K562 (cell line): Measurements from ENCODE around the gene SENP1. TPM values are rescaled to one million over a fixed set of nuclear protein-coding genes. Genes with fewer than 3 reads are reported as not detected.

Experiments
- ATAC-seq: fragments of 200-7000 bp; cut with Tn5 transposase; 3 replicates; pipeline ENCODE4 v1.9.1; 2020; ENCODE audit warnings: moderate library complexity
- BruUV-seq: library from RNA; stranded (reverse); fragments of 400-500 nt; replicated peaks from 2 replicates; lab custom pipeline; 2021; lab: Mats Ljungman, UMichigan
- CTCF ChIA-PET: fragments of 300-600 bp; formaldehyde crosslinking; extraction: SDS; loops from one replicate; lab custom pipeline; 2021; ENCODE audit warnings: low intra/inter-chr PET ratio; lab: Yijun Ruan, JAX
- POLR2A ChIA-PET: fragments of 300-600, 350-650 bp; sonication (Branson Sonifier 250); formaldehyde crosslinking; extraction: SDS; loops from one replicate; lab custom pipeline; 2021; ENCODE audit warnings: antibody characterized with exemption, inconsistent platforms; lab: Yijun Ruan, JAX
- DNase-seq, 4 experiments: peaks; one replicate each; pipeline versions ENCODE4 v3.0.0 to v3.0.0-alpha.2; 2011 to 2018; ENCODE audit warnings: low spot score in 3 of 4, mixed read lengths in 3 of 4; ENCODE audit errors: extremely low read depth in 1 of 4
- FAIRE-seq: peaks from 2 replicates; lab custom pipeline; 2011; peaks lifted over from hg19 to GRCh38; lab: Jason Lieb, UNC
- H2AFZ ChIP-seq: 2 replicates; pipeline ENCODE4 v1.6.0; 2011; ENCODE audit warnings: low read depth, low read length, control low read depth, inconsistent platforms
- H3K27ac ChIP-seq: fragments of 200-600 bp; 3 replicates; pipeline ENCODE4 v1.8.0; 2011; ENCODE audit warnings: low read depth, mild to moderate bottlenecking, control low read depth, inconsistent platforms, low read length, moderate library complexity, mixed read lengths; ENCODE audit errors: extremely low read depth
- H3K27me3 ChIP-seq, 2 experiments: fragments of 300-600 bp in 1 of 2; 2 replicates in 1 of 2; 3 replicates in 1 of 2; pipeline versions ENCODE4 v1.6.0 to v1.8.0; 2011; ENCODE audit warnings: inconsistent platforms in 2 of 2, low read length in 2 of 2, mild to moderate bottlenecking in 1 of 2, mixed read lengths in 1 of 2, moderate library complexity in 1 of 2; ENCODE audit not compliant: control insufficient read depth in 2 of 2, insufficient read depth in 2 of 2
- H3K36me3 ChIP-seq: fragments of 300-600 bp; 3 replicates; pipeline ENCODE4 v1.8.0; 2011; ENCODE audit warnings: mild to moderate bottlenecking, low read length, inconsistent platforms; ENCODE audit not compliant: control insufficient read depth, insufficient read depth
- H3K4me1 ChIP-seq, 2 experiments: fragments of 200-600 bp in 1 of 2; replicated peaks in 1 of 2; 2 replicates in 1 of 2; 3 replicates in 1 of 2; pipeline versions ENCODE4 v1.5.1 to v1.8.0; 2011; ENCODE audit warnings: inconsistent platforms in 2 of 2, low read length in 2 of 2, mild to moderate bottlenecking in 1 of 2, mixed read lengths in 1 of 2, moderate library complexity in 1 of 2; ENCODE audit not compliant: control insufficient read depth in 2 of 2, insufficient read depth in 2 of 2
- H3K4me2 ChIP-seq: 2 replicates; pipeline ENCODE4 v1.6.1; 2011; ENCODE audit warnings: low read length, control low read depth, inconsistent platforms, mixed read lengths; ENCODE audit not compliant: insufficient read depth
- H3K4me3 ChIP-seq: fragments of 200-600 bp; sonication (generic), shearing (Covaris generic); 2 replicates; pipeline ENCODE4 v1.5.1; 2016; ENCODE audit warnings: control low read depth, inconsistent platforms
- H3K79me2 ChIP-seq: fragments of 200-600 bp; 3 replicates; pipeline ENCODE4 v1.8.0; 2011; ENCODE audit warnings: low read length, inconsistent platforms; ENCODE audit not compliant: control insufficient read depth, insufficient read depth
- H3K9ac ChIP-seq, 2 experiments: 2 replicates each; pipeline versions ENCODE4 v1.6.0 to v1.6.1; 2011; ENCODE audit warnings: low read depth in 2 of 2, low read length in 2 of 2, control low read depth in 1 of 2, inconsistent platforms in 1 of 2, mild to moderate bottlenecking in 1 of 2, mixed read lengths in 1 of 2; ENCODE audit not compliant: insufficient read depth in 1 of 2
- H3K9me1 ChIP-seq: one replicate; pipeline ENCODE4 v1.6.0; 2011; ENCODE audit warnings: inconsistent platforms, mild to moderate bottlenecking, low read length, moderate library complexity; ENCODE audit not compliant: control insufficient read depth, insufficient read depth
- H3K9me3 ChIP-seq: replicated peaks from 2 replicates; pipeline ENCODE4 v1.5.1; 2011; ENCODE audit warnings: low read depth, low read length, inconsistent platforms; ENCODE audit not compliant: control insufficient read depth, insufficient read depth
- H4K20me1 ChIP-seq: replicated peaks from 2 replicates; pipeline ENCODE4 v1.6.1; 2011; ENCODE audit warnings: low read length, inconsistent platforms, mixed read lengths; ENCODE audit not compliant: control insufficient read depth, insufficient read depth
- ARID1B ChIP-seq: fragments of 450-650 bp; IDR thresholded peaks from 2 replicates; pipeline ENCODE4 v1.6.1; 2016; ENCODE audit warnings: antibody characterized with exemption, mild to moderate bottlenecking, inconsistent platforms
- REST ChIP-seq, 2 experiments: fragments of 450-650 bp; formaldehyde crosslinking in 1 of 2; IDR thresholded peaks; 2 replicates each; pipeline versions ENCODE4 v1.4.0 to v1.6.1; 2014 to 2020; ENCODE audit warnings: mild to moderate bottlenecking in 2 of 2, borderline replicate concordance in 1 of 2, low read depth in 1 of 2
- SNRNP70 ChIP-seq: fragments of 200-400 bp; formaldehyde crosslinking; optimal IDR thresholded peaks from 2 replicates; pipeline ENCODE3; 2017; ENCODE audit warnings: low read depth, low read length
- ZBTB40 ChIP-seq, 2 experiments: fragments of 450-650 bp in 1 of 2; sonication (generic) in 1 of 2; formaldehyde crosslinking in 1 of 2; IDR thresholded peaks; 2 replicates each; pipeline versions ENCODE4 v1.7.1 to v1.9.0; 2016 to 2022; ENCODE audit warnings: inconsistent platforms in 1 of 2, mild to moderate bottlenecking in 1 of 2, missing genetic modification reagents in 1 of 2
- WGBS: fragments of 100-300 bp; shearing (Covaris generic); methylation state at CpG from one replicate; pipeline ENCODE4 v1.1.6; 2016; ENCODE audit warnings: low coverage, mixed read lengths; ENCODE audit not compliant: insufficient coverage; ENCODE audit errors: missing lambda C conversion rate; 5-methylcytosine and 5-hydroxymethylcytosine counted together
- in situ Hi-C: fragments of 300-500 bp; cut with MboI; formaldehyde crosslinking; loops from 4 replicates; pipeline ENCODE4 v1.15.0; 2018; ENCODE audit warnings: inconsistent platforms, mixed read lengths
- intact Hi-C: fragments of 100-400 bp; cut with micrococcal nuclease; formaldehyde crosslinking; loops from 2 replicates; pipeline ENCODE4 v1.14.2; 2022
- polyA plus RNA-seq, 8 experiments: library from polyadenylated mRNA; depleted of rRNA in 4 of 8; stranded (reverse) in 5 of 8; unstranded in 3 of 8; fragments of >200 nt; fragmentation: Nextera tagmentation in 2 of 8; fragmentation: Illumina TruSeq in 1 of 8; extraction: Ambion mirVana in 2 of 8; extraction: Trizol in 1 of 8; gene quantifications; 2 replicates each; pipeline versions ENCODE4 v1.2.1 to v1.2.3, GENCODE V29; 2011 to 2014; ENCODE audit warnings: inconsistent platforms in 1 of 8, missing spikeins in 1 of 8
- total RNA-seq, 7 experiments: library from RNA; depleted of rRNA in 6 of 7; stranded (reverse); fragments of >200 nt in 6 of 7; fragmentation: Illumina TruSeq in 2 of 7; extraction: Trizol in 2 of 7; gene quantifications; 2 replicates each; pipeline versions ENCODE4 v1.2.1 to v1.2.3, GENCODE V29; 2011 to 2021; ENCODE audit warnings: low replicate concordance in 1 of 7

Gene SENP1
- total and polyA plus RNA-seq, 9 of the 15 experiments (the other 6 are each of a cell fraction or from before 2014, with no cell fraction given) = 15.5 to 59.0 (median 36.3) TPM

GRCh38 chr12:48038085-48038484 is 67.8 kb downstream of the SENP1 start:
- Histone ChIP-seq H3K9me3 (no peaks in the 10 kb centered on the region), H3K4me3 (no peak overlapping the region), H3K27me3 (no peaks in the 10 kb centered on the region), H3K79me2 (no peaks in the 10 kb centered on the region), H4K20me1 (no peaks in the 10 kb centered on the region), H3K9me1 (no peaks in the 10 kb centered on the region), H2AFZ (peak overlapping the region; percentile 65), H3K27ac (no peak overlapping the region), H3K4me2 (0 out of 2 replicates have a peak overlapping the region, but pooled peaks have one; percentile 1), H3K4me1 (peaks cover 0 to 14% of the 10 kb centered on the region in 2 experiments; a peak in 4 of 5 replicates), H3K9ac (no peak overlapping the region), H3K36me3 (peaks cover 7% of the 10 kb centered on the region; the same call in 1 of the 3 replicates)
- no peak for DNase-seq
- FAIRE-seq = peak; percentile 11
- ATAC-seq = no peak
- WGBS = 11% methylated on average over 5 of the region's 5 CpGs
- BruUV-seq = no TSS peak
- CTCF ChIA-PET = no interaction called here
- POLR2A ChIA-PET = no interaction called here
- intact Hi-C loops (no loop called here), in situ Hi-C loops (no loop called here)
- no peak for TF ChIP-seq REST (IDR thresholded peaks at IDR 0.05; ENCODE audit: borderline replicate concordance)
- no peak for TF ChIP-seq REST (CRISPR knock-in tag; IDR thresholded peaks at IDR 0.05; ENCODE audit: low read depth)
- TF ChIP-seq SNRNP70 = no peak
- TF ChIP-seq ARID1B = no peak
- TF ChIP-seq ZBTB40 (IDR thresholded peaks at IDR 0.05) = no peak
- TF ChIP-seq ZBTB40 (CRISPR knock-in tag; IDR thresholded peaks at IDR 0.05) = no peak
